ENCODE measurements around the gene BMP7.

DNA sequence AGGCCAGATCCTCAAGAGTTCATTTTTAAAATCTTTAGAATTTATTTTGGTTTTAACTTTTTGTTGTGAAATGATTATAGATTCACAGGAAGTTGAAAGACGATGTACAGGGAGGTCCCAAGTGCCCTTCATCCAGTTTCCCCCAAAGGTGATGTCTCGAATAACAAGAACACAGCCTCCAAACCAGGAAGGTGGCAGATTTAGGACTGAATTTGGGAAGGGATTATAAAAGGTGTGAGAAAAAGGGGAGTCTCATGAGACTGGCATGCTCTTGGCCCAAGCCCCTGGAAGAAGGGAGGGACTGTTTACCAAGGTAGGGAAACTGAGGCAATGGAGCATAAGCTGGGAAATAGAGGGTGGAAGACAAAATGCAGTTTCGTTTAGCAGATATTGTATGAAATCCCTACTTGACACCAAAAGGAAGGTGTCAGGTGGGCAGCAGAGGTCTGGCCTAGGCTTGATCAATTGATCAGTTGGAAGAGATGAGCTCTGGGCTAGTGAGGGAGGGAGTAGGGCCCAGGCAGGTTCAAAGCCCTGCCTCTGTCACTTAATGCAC is 81.2 kb downstream of the BMP7 start:
- no peak for TF ChIP-seq POLR2A (IDR thresholded peaks at IDR 0.05)
- no peak for TF ChIP-seq CTCF (IDR thresholded peaks at IDR 0.05)

All from thyroid gland (tissue), 4 donors.